Naive thymus-derived CD4-positive, alpha-beta T cell (primary cell): ENCODE data around the gene EIF4EBP3. TPM values are rescaled to one million over a fixed set of nuclear protein-coding genes. Genes with fewer than 3 reads are reported as not detected.
"Not testable (repeated sequence)": the region's sequence is repeated elsewhere in the genome, so short reads cannot be mapped to it uniquely, and the experiment has no call there.

Source experiments
- ATAC-seq: fragments of 150-1000 bp; cut with Tn5 transposase; 2 replicates; pipeline ENCODE4 v1.10.0; 2021; ENCODE audit warnings: mild to moderate bottlenecking, moderate library complexity
- CTCF ChIA-PET: fragments of 350-600 bp; sonication (Branson Sonifier 250); formaldehyde crosslinking; loops from one replicate; lab custom pipeline; 2021; ENCODE audit warnings: antibody characterized with exemption; lab: Charles Lee
- POLR2A ChIA-PET: fragments of 350-600 bp; sonication (Branson Sonifier 250); formaldehyde crosslinking; loops from one replicate; lab custom pipeline; 2021; ENCODE audit warnings: antibody characterized with exemption, inconsistent platforms; lab: Charles Lee
- DNase-seq, 9 donors: peaks; one replicate each; pipeline versions ENCODE4 v3.0.0 to v3.0.0-alpha.2; 2020 to 2022; ENCODE audit warnings: mixed read lengths in 1 of 9
- H3K27ac ChIP-seq: one replicate; pipeline ENCODE4 v1.7.0; 2013; ENCODE audit warnings: mild to moderate bottlenecking, low read depth, low read length, moderate library complexity
- H3K27me3 ChIP-seq, 2 donors: one replicate each; pipeline ENCODE4 v1.7.0; 2013; ENCODE audit warnings: low read length in 2 of 2, mild to moderate bottlenecking in 2 of 2, moderate library complexity in 2 of 2; ENCODE audit not compliant: control insufficient read depth in 2 of 2, insufficient read depth in 2 of 2
- H3K36me3 ChIP-seq, 3 experiments: 1 replicate in 2 of 3; 2 replicates in 1 of 3; pipeline ENCODE4 v1.7.0; 2013; ENCODE audit warnings: low read length in 3 of 3, mild to moderate bottlenecking in 3 of 3, moderate library complexity in 1 of 3; ENCODE audit not compliant: insufficient read depth in 3 of 3, control insufficient read depth in 2 of 3
- H3K4me1 ChIP-seq, 2 donors: one replicate each; pipeline ENCODE4 v1.7.0; 2013; ENCODE audit warnings: low read length in 2 of 2, mild to moderate bottlenecking in 2 of 2, moderate library complexity in 1 of 2; ENCODE audit not compliant: control insufficient read depth in 2 of 2, insufficient read depth in 2 of 2
- H3K4me3 ChIP-seq: 2 replicates; pipeline ENCODE4 v1.7.0; 2013; ENCODE audit warnings: mild to moderate bottlenecking, low read length
- H3K9me3 ChIP-seq, 3 experiments: 1 replicate in 2 of 3; 2 replicates in 1 of 3; pipeline ENCODE4 v1.7.0; 2013; ENCODE audit warnings: low read length in 3 of 3; ENCODE audit not compliant: control insufficient read depth in 2 of 3
- H3K27ac Mint-ChIP-seq, 9 donors: one replicate each; pipeline ENCODE4 v1.8.0; 2020 to 2022; ENCODE audit warnings: mixed read lengths in 9 of 9, mild to moderate bottlenecking in 8 of 9, moderate library complexity in 5 of 9, inconsistent platforms in 2 of 9
- H3K27me3 Mint-ChIP-seq, 5 donors: one replicate each; pipeline ENCODE4 v1.8.0; 2021 to 2022; ENCODE audit warnings: mixed read lengths in 5 of 5, mild to moderate bottlenecking in 1 of 5
- H3K36me3 Mint-ChIP-seq, 5 donors: one replicate each; pipeline ENCODE4 v1.8.0; 2020 to 2022; ENCODE audit warnings: mixed read lengths in 5 of 5, mild to moderate bottlenecking in 3 of 5, inconsistent platforms in 1 of 5
- H3K4me1 Mint-ChIP-seq, 7 donors: one replicate each; pipeline ENCODE4 v1.8.0; 2020 to 2022; ENCODE audit warnings: mixed read lengths in 7 of 7, mild to moderate bottlenecking in 3 of 7, inconsistent platforms in 1 of 7
- H3K4me3 Mint-ChIP-seq, 10 donors: one replicate each; pipeline ENCODE4 v1.8.0; 2020 to 2022; ENCODE audit warnings: mild to moderate bottlenecking in 10 of 10, mixed read lengths in 10 of 10, moderate library complexity in 6 of 10, inconsistent platforms in 2 of 10
- H3K9me3 Mint-ChIP-seq, 11 donors: one replicate each; pipeline ENCODE4 v1.8.0; 2020 to 2022; ENCODE audit warnings: mixed read lengths in 11 of 11, mild to moderate bottlenecking in 4 of 11, inconsistent platforms in 1 of 11, moderate library complexity in 1 of 11
- intact Hi-C, 2 donors: fragments of 100-400 bp; cut with micrococcal nuclease; formaldehyde crosslinking; loops; one replicate each; pipeline ENCODE4 v1.15.1; 2023
- polyA plus RNA-seq, 2 donors: library from polyadenylated mRNA; unstranded; fragments of 300-500 nt; fragmentation: Illumina TruSeq; gene quantifications; one replicate each; pipeline ENCODE4 v1.2.3, GENCODE V29; 2021
- total RNA-seq, 6 experiments: library from RNA in 5 of 6; stranded (reverse) in 5 of 6; gene quantifications; 1 replicate in 5 of 6; 2 replicates in 1 of 6; pipeline ENCODE4 v1.2.3 and lab custom pipeline; 2021 to 2026

The EIF4EBP3 gene
- total and polyA plus RNA-seq, 7 experiments from 2014 or later = 12.5 to 80.8 (median 19.3) TPM

DNA sequence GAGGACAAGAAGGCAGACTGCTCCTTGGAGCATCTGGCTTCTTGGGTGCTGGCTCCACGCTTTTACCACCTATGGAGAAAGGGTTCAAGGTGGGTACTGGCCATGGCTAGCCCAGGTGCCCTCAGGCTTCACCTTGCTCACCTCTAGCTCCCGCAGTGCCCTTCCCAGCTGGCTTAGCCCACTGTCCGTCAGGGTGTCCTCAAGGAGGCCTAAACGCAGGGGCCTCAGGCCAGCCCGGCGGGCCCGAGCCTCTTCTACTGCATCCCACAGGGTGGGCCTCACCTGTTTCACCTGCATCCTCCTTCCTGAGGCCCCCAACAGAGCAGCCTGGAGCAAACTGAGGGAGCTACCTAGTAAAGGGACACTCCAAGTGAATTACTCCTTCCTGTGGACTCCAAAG is 26.2 kb downstream of the EIF4EBP3 start:
- Histone ChIP-seq H3K4me1 (peaks cover 7 to 10% of the 10 kb centered on the region in 2 donors), H3K27me3 (no peaks in the 10 kb centered on the region), H3K9me3 (no peaks in the 10 kb centered on the region), H3K36me3 (peaks cover 0 to 4% (median 0%) of the 10 kb centered on the region in 3 experiments), H3K4me3 (no peak overlapping the region), H3K27ac (no peak overlapping the region)
- POLR2A ChIA-PET = interaction anchor here (1.0 kb wide), 1 partner anchor 9 kb away, joined by 6 read pairs; the partner anchor contains the start of gene SLC35A4
- peaks cover 16 to 41% (median 30%) of the 10 kb centered on the region in 7 donors for H3K4me1 Mint-ChIP-seq
- CTCF ChIA-PET = no interaction called here
- H3K9me3 Mint-ChIP-seq = no peaks in the 10 kb centered on the region
- no peak for ATAC-seq
- peak overlapping the region in 1 of 9 donors; percentile 36 for H3K27ac Mint-ChIP-seq
- intact Hi-C loops = no loop called here
- no peak for DNase-seq
- H3K36me3 Mint-ChIP-seq = peaks cover 1 to 17% (median 5%) of the 10 kb centered on the region in 5 donors
- H3K4me3 Mint-ChIP-seq = no peak overlapping the region
- no peaks in the 10 kb centered on the region for H3K27me3 Mint-ChIP-seq

DNA sequence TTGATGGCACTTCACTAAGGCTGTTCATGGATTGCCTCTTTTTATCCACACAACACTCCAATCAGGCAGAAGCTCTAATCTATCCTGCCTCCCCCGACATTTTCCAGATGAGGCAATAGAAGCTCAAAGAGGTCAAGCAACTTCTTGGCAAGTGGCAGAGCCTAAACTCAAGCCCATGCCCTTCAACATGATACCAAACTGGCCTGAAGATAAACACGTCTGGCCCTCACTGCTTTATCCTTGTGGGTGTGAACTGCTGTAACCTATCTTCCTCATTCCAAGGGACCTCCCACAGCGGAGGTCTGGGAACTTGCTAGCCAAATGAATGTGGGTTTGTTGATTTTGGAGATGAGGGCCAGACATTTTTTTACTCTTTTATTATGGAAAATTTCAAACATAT is 26.7 kb downstream of the EIF4EBP3 start:
- H3K9me3 ChIP-seq = no peaks in the 10 kb centered on the region
- no peak overlapping the region for H3K4me3 ChIP-seq
- Mint-ChIP-seq H3K4me1 (peaks cover 12 to 36% (median 26%) of the 10 kb centered on the region in 7 donors), H3K27me3 (no peaks in the 10 kb centered on the region), H3K9me3 (no peaks in the 10 kb centered on the region), H3K36me3 (peaks cover 0 to 16% (median 5%) of the 10 kb centered on the region in 5 donors), H3K27ac (peak overlapping the region in 1 of 9 donors; percentile 23), H3K4me3 (no peak overlapping the region)
- CTCF ChIA-PET = no interaction called here
- no peak overlapping the region for H3K27ac ChIP-seq
- DNase-seq (no peak), ATAC-seq (no peak)
- intact Hi-C loops = no loop called here
- POLR2A ChIA-PET = interaction anchor here (1.0 to 1.3 kb wide), 2 partner anchors 9 to 18 kb away, joined by 3 to 6 read pairs; partner anchors contain the start of gene SLC35A4
- H3K27me3 ChIP-seq = no peaks in the 10 kb centered on the region
- peaks cover 6 to 7% of the 10 kb centered on the region in 2 donors for H3K4me1 ChIP-seq
- peaks cover 0 to 4% (median 0%) of the 10 kb centered on the region in 3 experiments for H3K36me3 ChIP-seq

DNA sequence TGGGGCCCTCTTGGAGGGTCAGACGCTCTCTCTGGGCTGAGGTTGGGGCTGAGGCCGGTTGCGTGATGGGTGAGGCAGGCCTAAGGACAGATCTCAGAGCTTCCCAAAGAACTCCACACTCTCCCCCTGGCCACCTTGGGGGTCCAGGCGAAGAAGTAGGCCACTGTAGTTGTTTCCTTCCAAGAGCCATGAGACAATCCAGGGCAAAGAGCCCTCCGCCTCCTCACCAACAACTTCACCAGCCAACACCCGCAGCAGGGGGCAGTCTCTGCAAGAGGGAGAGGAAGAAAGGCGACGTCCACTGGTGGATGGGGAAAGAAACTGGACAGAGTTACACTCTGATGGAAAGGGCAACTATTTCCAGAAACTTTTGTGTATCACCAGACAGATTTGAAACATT is 27.8 kb downstream of the EIF4EBP3 start:
- peaks cover 0 to 13% (median 5%) of the 10 kb centered on the region in 5 donors for H3K36me3 Mint-ChIP-seq
- H3K27me3 ChIP-seq = no peaks in the 10 kb centered on the region
- ChIA-PET CTCF (no interaction called here), POLR2A (interaction anchor here (0.6 to 1.7 kb wide), 3 partner anchors 20 to 72 kb away, joined by 3 to 6 read pairs (median 3); partner anchors contain the start of genes IK and NDUFA2)
- peaks cover 0 to 2% (median 0%) of the 10 kb centered on the region in 11 donors for H3K9me3 Mint-ChIP-seq
- H3K4me3 ChIP-seq = no peak overlapping the region
- DNase-seq (no peak), ATAC-seq (peak; percentile 63)
- H3K4me1 Mint-ChIP-seq = peaks cover 8 to 25% (median 16%) of the 10 kb centered on the region in 7 donors
- H3K36me3 ChIP-seq = peaks cover 0 to 4% (median 0%) of the 10 kb centered on the region in 3 experiments
- H3K4me1 ChIP-seq = no peaks in the 10 kb centered on the region
- no peaks in the 10 kb centered on the region for H3K9me3 ChIP-seq
- no peak overlapping the region for H3K27ac Mint-ChIP-seq
- H3K27me3 Mint-ChIP-seq = peaks cover 0 to 4% (median 0%) of the 10 kb centered on the region in 5 donors
- H3K27ac ChIP-seq = no peak overlapping the region
- no peak overlapping the region for H3K4me3 Mint-ChIP-seq
- intact Hi-C loops = no loop called here

DNA sequence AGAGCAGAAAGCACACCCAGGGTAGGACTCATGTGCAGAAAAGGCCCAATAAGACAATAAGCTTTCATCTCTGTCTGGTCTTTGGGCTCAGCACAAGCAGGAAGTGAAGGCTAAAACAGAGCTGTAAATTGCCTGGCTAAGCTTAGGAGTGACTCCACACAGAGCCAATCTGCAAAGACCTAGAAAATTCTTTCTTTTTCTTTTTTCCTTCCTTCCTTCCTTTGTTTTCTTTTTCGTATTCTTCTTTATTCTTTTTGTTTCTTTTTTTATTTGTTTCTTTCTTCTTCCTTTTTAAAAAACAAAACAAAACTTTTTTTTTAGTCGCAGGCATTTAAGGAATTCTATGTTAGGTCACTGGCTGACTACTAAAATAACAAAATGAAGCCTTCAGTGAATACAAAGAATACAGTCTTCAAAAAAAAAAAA is 29.3 kb downstream of the EIF4EBP3 start:
- Histone ChIP-seq H3K27ac (no peak overlapping the region), H3K36me3 (no peaks in the 10 kb centered on the region), H3K4me3 (no peak overlapping the region), H3K27me3 (no peaks in the 10 kb centered on the region), H3K9me3 (no peaks in the 10 kb centered on the region), H3K4me1 (no peaks in the 10 kb centered on the region)
- Mint-ChIP-seq H3K36me3 (peaks cover 0 to 11% (median 5%) of the 10 kb centered on the region in 5 donors), H3K9me3 (peaks cover 0 to 2% (median 0%) of the 10 kb centered on the region in 11 donors), H3K27ac (peak overlapping the region in 6 of 9 donors; percentile 2 to 78 (median 63)), H3K27me3 (peaks cover 0 to 14% (median 6%) of the 10 kb centered on the region in 5 donors), H3K4me3 (no peak overlapping the region), H3K4me1 (peaks cover 3 to 15% (median 14%) of the 10 kb centered on the region in 7 donors)
- ATAC-seq = peak; percentile 70
- DNase-seq = peak in 3 of 9 donors; percentile 23 to 38 (median 28)
- ChIA-PET CTCF (interaction anchor here (1.0 kb wide), 1 partner anchor 29 kb away, joined by 5 read pairs; the partner anchor contains the start of gene EIF4EBP3), POLR2A (interaction anchor here (0.6 to 1.7 kb wide), 6 partner anchors 10 to 176 kb away, joined by 3 to 6 read pairs (median 4); partner anchors contain the start of genes ANKHD1, EIF4EBP3, IK and NDUFA2)
- intact Hi-C loops = loop anchor here in 1 of 2 donors (1.0 kb wide), 1 partner anchor 12 kb away; the partner anchor contains the start of genes APBB3 and SLC35A4

DNA sequence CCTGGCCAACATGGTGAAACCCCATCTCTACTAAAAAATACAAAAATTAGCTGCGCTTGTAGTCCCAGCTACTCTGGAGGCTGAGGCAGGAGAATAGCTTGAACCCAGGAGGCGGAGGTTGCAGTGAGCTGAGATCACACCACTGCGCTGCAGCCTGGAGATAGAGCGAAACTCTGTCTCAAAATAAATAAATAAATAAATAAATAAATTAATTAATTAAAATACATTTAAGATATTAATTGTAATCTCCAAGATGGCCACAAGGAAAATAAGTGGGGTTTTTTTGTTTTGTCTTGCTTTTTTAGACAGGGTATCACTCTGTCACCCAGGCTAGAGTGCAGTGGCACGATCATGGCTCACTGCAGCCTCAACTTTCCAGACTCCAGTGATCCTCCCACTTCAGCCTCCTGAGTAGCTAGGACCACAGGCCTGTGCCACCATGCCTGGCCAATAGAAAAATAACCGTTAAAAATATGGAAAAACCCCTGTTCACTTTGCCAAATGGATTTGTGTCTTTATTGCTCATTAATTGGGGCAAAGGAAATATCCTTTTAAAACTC is 31.8 kb downstream of the EIF4EBP3 start:
- Mint-ChIP-seq H3K4me1 (peaks cover 3 to 15% (median 14%) of the 10 kb centered on the region in 7 donors), H3K9me3 (peaks cover 0 to 10% (median 5%) of the 10 kb centered on the region in 11 donors), H3K27me3 (peaks cover 0 to 30% (median 6%) of the 10 kb centered on the region in 5 donors)
- H3K27ac Mint-ChIP-seq, POLR2A ChIA-PET, H3K4me3 Mint-ChIP-seq, H3K27me3 ChIP-seq, H3K27ac ChIP-seq, H3K4me1 ChIP-seq, H3K36me3 ChIP-seq, H3K4me3 ChIP-seq, ATAC-seq, DNase-seq, intact Hi-C loops, H3K36me3 Mint-ChIP-seq, H3K9me3 ChIP-seq: not testable (repeated sequence)
- CTCF ChIA-PET = interaction anchor here (1.2 kb wide), 1 partner anchor 32 kb away, joined by 4 read pairs; the partner anchor contains the start of gene EIF4EBP3

DNA sequence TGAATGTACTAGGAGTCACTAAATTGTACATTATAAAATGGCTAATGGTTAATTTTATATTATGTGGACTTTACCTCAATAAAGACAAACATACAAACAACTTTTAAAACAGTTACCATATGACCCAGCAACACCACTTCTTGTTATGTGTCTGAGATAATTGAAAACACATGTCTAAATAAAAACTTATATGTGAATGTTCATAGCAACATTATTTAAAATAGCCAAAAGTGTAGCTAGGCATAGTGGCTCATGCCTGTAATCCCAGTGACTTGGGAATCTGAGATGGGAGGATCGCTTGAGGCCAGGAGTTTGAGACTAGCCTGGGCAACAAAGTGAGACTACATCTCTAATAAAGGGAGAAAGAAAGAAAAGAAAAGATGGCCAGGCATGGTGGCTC is 40.0 kb downstream of the EIF4EBP3 start:
- Histone ChIP-seq H3K9me3 (no peaks in the 10 kb centered on the region), H3K36me3 (no peaks in the 10 kb centered on the region), H3K27ac (no peak overlapping the region), H3K27me3 (no peaks in the 10 kb centered on the region), H3K4me3 (no peak overlapping the region), H3K4me1 (no peaks in the 10 kb centered on the region)
- Mint-ChIP-seq H3K27me3 (peaks cover 0 to 26% (median 4%) of the 10 kb centered on the region in 5 donors), H3K9me3 (peaks cover 0 to 10% (median 3%) of the 10 kb centered on the region in 11 donors), H3K27ac (no peak overlapping the region), H3K4me1 (peaks cover 0 to 2% (median 0%) of the 10 kb centered on the region in 7 donors), H3K36me3 (peaks cover 0 to 3% (median 0%) of the 10 kb centered on the region in 5 donors), H3K4me3 (no peak overlapping the region)
- intact Hi-C loops = no loop called here
- ChIA-PET CTCF (no interaction called here), POLR2A (interaction anchor here (0.6 kb wide), 1 partner anchor 87 kb away, joined by 3 read pairs; no protein-coding TSS in a partner anchor)
- ATAC-seq (no peak), DNase-seq (no peak)
